Activated B cell treated with CpG ODN at 0.5 μM for 24 hours (primary cell): ENCODE measurements around the gene ATP2B1. TPM values are rescaled to one million over a fixed set of nuclear protein-coding genes. Genes with fewer than 3 reads are reported as not detected.
A peak's percentile ranks its signal among the peaks of the same experiment; 100 is the strongest.

ENCODE experiments used
- ATAC-seq: fragments of 200-7000 bp; cut with Tn5 transposase; one replicate; pipeline ENCODE4 v1.10.0; 2021; ENCODE audit warnings: low read depth, mild to moderate bottlenecking, moderate library complexity
- CTCF ChIA-PET: fragments of 350-600 bp; sonication (Branson Sonifier 250); formaldehyde crosslinking; loops from one replicate; lab custom pipeline; 2021; ENCODE audit warnings: antibody characterized with exemption; lab: Charles Lee
- POLR2A ChIA-PET: fragments of 350-600 bp; sonication (Branson Sonifier 250); formaldehyde crosslinking; loops from one replicate; lab custom pipeline; 2021; ENCODE audit warnings: antibody characterized with exemption; lab: Charles Lee
- DNase-seq: peaks from one replicate; pipeline ENCODE4 v3.0.0; 2022
- H3K27ac Mint-ChIP-seq: one replicate; pipeline ENCODE4 v1.8.0; 2020; ENCODE audit warnings: mixed read lengths
- H3K27me3 Mint-ChIP-seq: one replicate; pipeline ENCODE4 v1.8.0; 2021; ENCODE audit warnings: mixed read lengths
- H3K36me3 Mint-ChIP-seq: one replicate; pipeline ENCODE4 v1.8.0; 2021; ENCODE audit warnings: low read depth, mixed read lengths
- H3K4me1 Mint-ChIP-seq: one replicate; pipeline ENCODE4 v1.8.0; 2021; ENCODE audit warnings: mixed read lengths
- H3K4me3 Mint-ChIP-seq: one replicate; pipeline ENCODE4 v1.8.0; 2020; ENCODE audit warnings: mild to moderate bottlenecking, mixed read lengths
- H3K9me3 Mint-ChIP-seq: one replicate; pipeline ENCODE4 v1.8.0; 2020; ENCODE audit warnings: mixed read lengths
- CTCF ChIP-seq: fragments of 200-600 bp; IDR thresholded peaks from one replicate; pipeline ENCODE4 v1.8.0; 2022; ENCODE audit warnings: antibody characterized with exemption, mild to moderate bottlenecking
- intact Hi-C: fragments of 100-400 bp; cut with micrococcal nuclease; formaldehyde crosslinking; loops from one replicate; pipeline ENCODE4 v1.15.1; 2024
- total RNA-seq: library from RNA; stranded (reverse); gene quantifications from 2 replicates; pipeline ENCODE4 v1.2.3, GENCODE V29; 2022

The ATP2B1 gene
- total RNA-seq, 1 donor from 2014 or later: 136 TPM

- H3K4me1 Mint-ChIP-seq: peaks cover 55% of the 10 kb centered on the region
- CTCF ChIA-PET: interaction anchor here (0.8 to 2.8 kb wide), 13 partner anchors 13 to 546 kb away, joined by 3 to 15 read pairs (median 5); no protein-coding TSS in a partner anchor
Observed at GRCh38 chr12:89707703-89708564, 704 bp downstream of the ATP2B1 start.

DNA sequence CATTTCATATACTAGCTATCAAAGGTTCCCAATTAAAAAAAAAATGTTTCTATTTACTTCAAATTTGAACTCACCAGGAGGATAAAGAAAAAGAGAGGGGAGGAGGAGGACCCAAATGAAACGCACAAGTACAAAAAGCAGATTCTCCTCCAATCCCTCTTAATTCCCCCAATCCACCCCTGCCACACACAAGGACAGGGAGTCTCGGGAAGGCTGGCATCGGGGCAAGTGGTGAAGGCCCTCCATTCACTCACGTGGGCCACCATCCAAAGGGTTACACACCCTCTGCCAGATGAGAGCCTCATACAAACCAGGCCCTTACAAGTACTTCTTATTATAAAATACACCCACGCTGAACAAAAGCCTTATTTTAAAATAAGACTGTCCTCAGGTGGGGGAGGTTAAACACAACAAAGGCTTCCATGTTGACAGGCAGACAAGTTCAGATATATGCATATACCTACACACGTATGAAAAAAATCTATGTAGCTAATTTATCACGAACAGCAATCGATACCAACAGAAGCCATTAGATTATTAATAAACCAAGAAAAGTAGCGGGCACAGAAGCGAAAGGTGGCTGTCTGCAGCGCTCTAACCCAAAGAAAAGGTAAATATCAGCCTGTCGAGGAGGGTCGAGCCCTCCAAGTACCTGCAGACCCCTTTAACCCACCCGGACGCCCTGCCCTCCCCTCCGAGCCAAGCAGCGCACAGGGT lies 1.5 kb downstream of the ATP2B1 start:
- peaks cover 60% of the 10 kb centered on the region for H3K4me1 Mint-ChIP-seq
- intact Hi-C loops: loop anchor here (2.0 to 5.0 kb wide), 3 partner anchors 42 to 545 kb away; partner anchors contain the start of gene DUSP6
- no peak for DNase-seq
- no peaks in the 10 kb centered on the region for H3K9me3 Mint-ChIP-seq
- no peaks in the 10 kb centered on the region for H3K27me3 Mint-ChIP-seq
- H3K27ac Mint-ChIP-seq: peak overlapping the region; percentile 93
- ChIA-PET POLR2A (interaction anchor here (0.7 to 5.2 kb wide), 7 partner anchors 12 to 177 kb away, joined by 3 to 84 read pairs (median 13); no protein-coding TSS in a partner anchor), CTCF (interaction anchor here (1.3 to 2.8 kb wide), 2 partner anchors 220 to 306 kb away, joined by 3 to 13 read pairs; no protein-coding TSS in a partner anchor)
- no peak for TF ChIP-seq CTCF
- peak overlapping the region; percentile 96 for H3K4me3 Mint-ChIP-seq
- no peak for ATAC-seq
- peaks cover 20% of the 10 kb centered on the region for H3K36me3 Mint-ChIP-seq

More at GRCh38 chr12:89707703-89708564, 704 bp downstream of the ATP2B1 start:
- POLR2A ChIA-PET: interaction anchor here (0.9 to 5.2 kb wide), 49 partner anchors 11 to 546 kb away, joined by 3 to 115 read pairs (median 9); partner anchors contain the start of genes GALNT4 and POC1B
- H3K27me3 Mint-ChIP-seq: no peaks in the 10 kb centered on the region
- H3K9me3 Mint-ChIP-seq: no peaks in the 10 kb centered on the region
- peak overlapping the region; percentile 96 for H3K4me3 Mint-ChIP-seq
- peaks cover 24% of the 10 kb centered on the region for H3K36me3 Mint-ChIP-seq
- intact Hi-C loops: loop anchor here (1.0 to 5.0 kb wide), 8 partner anchors 12 to 544 kb away; partner anchors contain the start of gene DUSP6
- ATAC-seq (no peak), DNase-seq (peak; percentile 58)
- no peak for TF ChIP-seq CTCF
- peak overlapping the region; percentile 93 for H3K27ac Mint-ChIP-seq

DNA sequence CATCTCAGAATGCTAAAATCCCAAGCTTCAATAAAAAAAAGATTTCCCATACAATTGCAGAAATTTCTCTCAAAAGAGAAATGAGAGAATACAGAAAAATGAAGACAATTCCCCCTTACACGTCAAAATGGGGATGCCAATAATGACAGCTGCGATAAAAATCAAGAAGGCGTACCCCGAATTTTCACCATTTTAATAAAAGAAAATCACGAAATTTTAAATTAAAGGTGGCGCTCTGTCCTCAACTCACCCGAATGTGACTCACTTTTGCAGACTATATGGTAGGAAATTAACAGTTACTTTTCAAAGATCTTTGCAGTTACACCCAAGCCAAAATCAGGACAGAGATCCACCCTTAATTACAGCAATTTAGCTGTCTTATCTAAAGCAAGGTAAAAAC lies 2.1 kb downstream of the ATP2B1 start:
- ChIA-PET POLR2A (interaction anchor here (0.7 to 5.2 kb wide), 5 partner anchors 43 to 177 kb away, joined by 3 to 84 read pairs (median 3); no protein-coding TSS in a partner anchor), CTCF (interaction anchor here (1.3 to 2.8 kb wide), 2 partner anchors 221 to 306 kb away, joined by 3 to 13 read pairs; no protein-coding TSS in a partner anchor)
- Mint-ChIP-seq H3K27ac (peak overlapping the region; percentile 93), H3K27me3 (no peaks in the 10 kb centered on the region), H3K4me1 (peaks cover 64% of the 10 kb centered on the region), H3K36me3 (peaks cover 21% of the 10 kb centered on the region), H3K4me3 (peak overlapping the region; percentile 96), H3K9me3 (no peaks in the 10 kb centered on the region)
- intact Hi-C loops: loop anchor here (2.0 to 5.0 kb wide), 3 partner anchors 42 to 546 kb away; partner anchors contain the start of gene DUSP6
- TF ChIP-seq CTCF: no peak
- no peak for ATAC-seq
- no peak for DNase-seq

GRCh38 chr12:89704457-89704856 lies 4.2 kb downstream of the ATP2B1 start:
- Mint-ChIP-seq H3K36me3 (peaks cover 27% of the 10 kb centered on the region), H3K27ac (no peak overlapping the region), H3K4me1 (peaks cover 70% of the 10 kb centered on the region), H3K27me3 (no peaks in the 10 kb centered on the region), H3K9me3 (no peaks in the 10 kb centered on the region), H3K4me3 (peak overlapping the region; percentile 19)
- ATAC-seq: no peak
- ChIA-PET CTCF (interaction anchor here (2.0 to 2.8 kb wide), 2 partner anchors 160 to 309 kb away, joined by 4 to 13 read pairs; no protein-coding TSS in a partner anchor), POLR2A (interaction anchor here (1.0 kb wide), 1 partner anchor 234 kb away, joined by 4 read pairs; no protein-coding TSS in a partner anchor)
- intact Hi-C loops: no loop called here
- DNase-seq: no peak
- no peak for TF ChIP-seq CTCF
